Left hindlimb (tissue), 1 donor: ENCODE measurements around the gene AGBL4.
A peak's percentile ranks its signal among the peaks of the same experiment; 100 is the strongest.

Experiments used
- DNase-seq: peaks from one replicate; pipeline ENCODE4 v3.0.0-alpha.2; 2018

The AGBL4 gene

GRCh38 chr1:48803474-48803873 is 1220.3 kb downstream of the AGBL4 start:
- DNase-seq, result no peak

- DNase-seq, result no peak
Observed at GRCh38 chr1:48794816-48795215, 1228.9 kb downstream of the AGBL4 start.

- no peak for DNase-seq
Observed at GRCh38 chr1:48793863-48794262, 1229.9 kb downstream of the AGBL4 start.

- DNase-seq, result no peak
Observed at GRCh38 chr1:48792961-48793360, 1230.8 kb downstream of the AGBL4 start.

- no peak for DNase-seq
Observed at GRCh38 chr1:48790397-48790796, 1233.4 kb downstream of the AGBL4 start.

- DNase-seq, result no peak
Observed at GRCh38 chr1:48789903-48790302, 1233.9 kb downstream of the AGBL4 start.

GRCh38 chr1:48785869-48786268 is 1237.9 kb downstream of the AGBL4 start:
- no peak for DNase-seq

- DNase-seq, result no peak
Observed at GRCh38 chr1:48784301-48784700, 1239.5 kb downstream of the AGBL4 start.

- no peak for DNase-seq
Observed at GRCh38 chr1:48777219-48777895, 1246.4 kb downstream of the AGBL4 start.

GRCh38 chr1:48776393-48777218 is 1247.1 kb downstream of the AGBL4 start, which contains the start of gene BEND5:
BEND5 (minus strand) TSS chr1:48776891; CDS start chr1:48776831, 60 bp downstream.
- DNase-seq, result peak; percentile 94

GRCh38 chr1:48775831-48776392 is 1247.8 kb downstream of the AGBL4 start:
- no peak for DNase-seq

GRCh38 chr1:48773133-48773532 is 1250.6 kb downstream of the AGBL4 start:
- DNase-seq, result no peak

- DNase-seq, result no peak
Observed at GRCh38 chr1:48772211-48772610, 1251.5 kb downstream of the AGBL4 start.

- DNase-seq, result no peak
Observed at GRCh38 chr1:48771561-48771960, 1252.2 kb downstream of the AGBL4 start.

GRCh38 chr1:48767975-48768510 is 1255.7 kb downstream of the AGBL4 start:
- DNase-seq, result no peak

- DNase-seq, result no peak
Observed at GRCh38 chr1:48765335-48765734, 1258.4 kb downstream of the AGBL4 start.

- no peak for DNase-seq
Observed at GRCh38 chr1:48761986-48762385, 1261.8 kb downstream of the AGBL4 start.

GRCh38 chr1:48761411-48761810 is 1262.3 kb downstream of the AGBL4 start:
- no peak for DNase-seq

- DNase-seq, result no peak
Observed at GRCh38 chr1:48760857-48761256, 1262.9 kb downstream of the AGBL4 start.

- DNase-seq, result no peak
Observed at GRCh38 chr1:48758976-48759375, 1264.8 kb downstream of the AGBL4 start.

- DNase-seq, result no peak
Observed at GRCh38 chr1:48757363-48757762, 1266.4 kb downstream of the AGBL4 start.

- no peak for DNase-seq
Observed at GRCh38 chr1:48756683-48757316, 1267.0 kb downstream of the AGBL4 start.

GRCh38 chr1:48753293-48753692 is 1270.5 kb downstream of the AGBL4 start:
- no peak for DNase-seq
